GM18868 (cell line): Measurements from ENCODE around the gene TMPRSS15.
"Not testable (repeated sequence)": the region's sequence is repeated elsewhere in the genome, so short reads cannot be mapped to it uniquely, and the experiment has no call there.

Source experiments
- ATAC-seq: cut with Tn5 transposase; IDR thresholded peaks from one replicate; pipeline ENCODE4 v1.9.1; 2021; ENCODE audit warnings: mild to moderate bottlenecking, moderate library complexity; ENCODE audit not compliant: unreplicated experiment

TMPRSS15 gene

DNA sequence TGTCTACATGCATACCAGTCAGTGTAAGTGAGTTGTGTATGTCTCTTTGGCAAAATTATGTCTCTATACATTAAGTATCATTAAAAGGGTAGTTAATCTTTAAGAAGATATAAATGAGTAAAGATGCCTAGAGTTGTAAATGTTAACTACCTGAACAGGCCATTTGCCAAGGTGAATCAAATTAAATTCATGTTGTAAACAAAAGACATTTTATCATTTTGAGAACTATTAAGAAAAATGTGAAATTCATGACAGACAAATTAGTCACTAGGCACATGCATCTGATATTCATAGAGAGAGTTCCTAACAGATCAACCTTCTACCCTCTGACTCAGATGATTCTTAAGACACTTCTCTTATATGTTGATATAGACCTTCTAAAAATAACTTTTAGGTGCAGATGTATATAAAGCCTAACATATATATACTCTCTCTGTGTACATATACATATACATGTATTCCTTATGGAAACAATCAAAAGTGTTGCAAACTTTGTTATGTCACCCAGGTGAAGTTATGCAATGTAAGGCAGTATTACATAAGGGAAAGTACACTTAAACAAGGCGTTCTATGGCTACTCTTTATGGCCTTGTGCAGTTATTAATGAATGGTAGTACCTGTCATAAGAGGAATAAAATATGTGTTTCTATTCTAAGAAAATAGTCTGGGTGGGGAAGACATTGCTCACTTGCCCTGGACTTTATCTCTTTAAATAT lies at the start of gene TMPRSS15:
TMPRSS15 (minus strand) TSS at position 51 of the 716 bp plus-strand sequence. CDS start 163 bp downstream, outside the sequence.
- ATAC-seq = no peak

DNA sequence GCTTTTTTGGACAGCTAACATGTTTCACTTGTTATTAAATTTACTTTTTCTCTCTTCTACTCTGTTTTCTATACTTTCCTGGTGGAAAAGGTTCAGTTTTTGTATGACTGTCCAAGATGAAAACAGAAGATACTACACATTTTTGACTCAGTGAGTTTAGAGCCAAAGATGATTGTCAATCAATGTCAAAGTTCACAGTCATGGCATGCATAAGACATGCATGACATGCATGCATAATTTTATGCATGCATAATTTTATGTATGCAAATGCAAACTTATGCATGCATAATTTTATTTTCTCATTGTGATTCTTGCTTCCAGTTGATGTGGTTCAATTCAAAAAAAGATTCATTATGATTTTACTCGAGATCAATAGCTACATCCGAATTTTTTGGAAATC lies 48.1 kb upstream of the TMPRSS15 start:
- ATAC-seq = no peak

DNA sequence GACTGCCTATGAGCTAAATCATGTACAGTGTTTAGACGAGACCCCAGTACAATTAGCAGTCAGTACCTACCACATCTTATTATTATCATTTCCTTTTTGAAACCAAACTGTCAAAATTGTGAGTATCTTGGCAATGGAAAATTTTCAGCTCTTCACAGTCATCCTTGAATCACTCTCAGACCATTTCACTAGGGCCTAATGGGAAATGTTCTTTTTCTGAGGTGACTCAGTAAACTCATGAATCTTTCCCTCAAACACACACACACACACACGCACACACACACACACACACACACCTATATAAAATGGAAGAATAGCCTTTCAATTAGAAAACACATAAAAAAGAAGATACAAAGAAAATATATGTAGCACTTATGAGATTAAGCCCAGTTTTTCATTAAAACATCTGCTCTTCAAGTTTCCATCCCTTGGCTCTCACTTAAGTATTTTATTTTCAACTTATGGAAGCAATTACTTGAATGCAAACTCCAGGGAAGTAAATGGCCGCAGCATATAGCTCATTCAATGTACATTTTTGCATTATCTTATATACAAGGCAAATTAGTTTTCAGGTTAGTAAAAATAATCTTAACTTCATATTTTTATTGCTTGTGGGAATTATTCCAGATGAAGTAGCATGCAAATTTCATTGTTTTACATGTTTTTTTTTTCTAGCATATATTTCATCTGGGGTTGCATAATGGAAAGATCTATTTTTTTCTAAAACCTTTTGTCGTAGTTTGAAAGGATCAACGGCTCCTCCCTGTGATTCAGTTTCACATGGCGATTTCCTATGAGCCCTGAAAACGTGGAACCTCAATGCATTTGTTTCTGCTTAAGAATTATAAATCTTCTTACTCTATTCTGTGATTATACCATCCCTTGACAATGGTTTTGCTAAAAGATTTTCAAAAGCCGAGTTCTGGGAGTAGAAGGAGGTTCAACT lies 46.3 kb upstream of the TMPRSS15 start:
- ATAC-seq = no peak

DNA sequence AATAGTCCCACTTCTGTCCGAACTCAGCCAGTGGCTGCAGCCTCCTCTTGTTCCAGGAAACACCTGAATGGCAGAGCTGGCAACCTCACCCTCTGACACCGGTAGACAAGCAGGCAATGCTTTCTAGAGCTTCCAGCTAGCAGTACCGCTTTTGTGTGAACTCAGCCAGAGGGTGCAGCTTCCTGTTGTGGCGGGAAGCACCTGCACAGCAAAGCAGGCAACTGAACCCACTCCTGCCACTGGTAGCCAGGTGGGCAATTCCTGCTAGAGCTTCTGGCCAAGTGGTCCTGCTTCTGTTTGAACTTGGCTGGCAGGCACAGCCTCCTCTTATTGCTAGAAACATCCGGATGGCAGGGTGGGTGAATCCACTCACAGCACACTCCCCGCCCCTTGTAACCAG lies 40.1 kb upstream of the TMPRSS15 start:
- no peak for ATAC-seq

GRCh38 chr21:18443085-18443484 lies 39.5 kb upstream of the TMPRSS15 start:
- no peak for ATAC-seq

- ATAC-seq = no peak
Observed at GRCh38 chr21:18430341-18430740, 26.8 kb upstream of the TMPRSS15 start.

DNA sequence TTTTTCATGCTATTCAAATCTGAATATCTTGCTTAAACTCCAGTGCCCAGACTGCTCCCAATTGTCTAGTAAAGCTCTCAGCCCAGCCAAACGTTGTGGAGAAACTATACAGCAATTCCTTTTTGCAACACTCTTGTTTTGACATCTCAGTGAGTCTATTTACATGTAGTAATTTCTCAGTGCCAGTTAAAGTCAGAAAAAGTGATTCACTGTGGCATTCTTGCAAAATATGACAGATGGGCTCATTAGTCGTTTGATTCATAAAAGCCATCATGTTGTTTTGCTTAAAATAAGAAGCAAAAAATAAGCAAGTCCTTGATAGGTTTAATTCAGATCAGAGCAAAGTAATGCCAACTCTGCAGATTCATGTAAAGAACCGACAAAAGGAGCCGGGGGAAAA lies 20.7 kb upstream of the TMPRSS15 start:
- ATAC-seq = no peak

DNA sequence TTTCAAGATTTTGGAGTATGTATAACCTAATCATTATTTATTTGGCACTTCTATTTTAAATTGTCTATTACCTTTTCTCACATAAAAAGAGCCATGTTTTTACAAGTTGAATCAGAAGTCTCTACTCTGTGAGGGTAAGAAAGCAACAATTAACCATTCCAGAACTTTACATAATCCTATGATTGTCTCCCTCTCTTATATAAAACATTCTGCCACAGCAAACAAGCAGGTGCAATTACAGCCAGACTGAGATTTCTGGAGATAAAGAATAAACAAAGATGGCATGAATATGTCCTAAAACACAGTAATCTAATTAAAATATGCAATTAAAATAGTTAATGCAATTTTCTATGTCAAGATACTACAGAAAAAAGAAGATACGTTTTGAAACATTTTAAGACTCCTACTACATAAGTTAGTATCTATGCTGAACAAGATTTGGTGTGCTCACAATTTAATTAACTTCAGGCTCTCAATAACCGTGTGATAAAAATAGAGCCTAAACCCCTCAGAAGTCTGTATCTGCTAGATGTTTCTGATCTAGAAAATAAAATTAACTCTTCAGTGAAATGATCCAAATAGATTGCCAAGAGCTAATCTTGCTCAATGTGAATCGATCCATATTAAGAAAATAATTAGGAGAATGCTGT lies 13.7 kb upstream of the TMPRSS15 start:
- no peak for ATAC-seq

DNA sequence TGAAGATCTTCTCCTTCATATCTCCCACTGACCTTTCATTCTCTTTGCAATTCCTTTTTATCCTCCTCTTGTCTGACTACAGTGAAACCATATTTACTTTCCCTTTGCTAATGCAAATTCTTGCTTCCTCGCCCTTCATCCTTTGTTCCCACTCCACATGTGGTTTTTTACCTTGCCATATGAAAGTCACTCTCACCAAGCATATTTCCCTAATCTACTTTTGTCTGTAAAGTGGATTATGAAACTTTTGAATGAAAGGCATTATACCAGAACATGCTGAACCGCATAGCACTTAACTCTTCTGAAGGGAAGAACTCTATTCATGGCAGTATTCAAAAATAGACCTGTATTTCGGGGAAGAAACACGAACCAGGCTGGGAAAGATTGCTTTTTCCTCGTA lies 8.0 kb upstream of the TMPRSS15 start:
- ATAC-seq = no peak

DNA sequence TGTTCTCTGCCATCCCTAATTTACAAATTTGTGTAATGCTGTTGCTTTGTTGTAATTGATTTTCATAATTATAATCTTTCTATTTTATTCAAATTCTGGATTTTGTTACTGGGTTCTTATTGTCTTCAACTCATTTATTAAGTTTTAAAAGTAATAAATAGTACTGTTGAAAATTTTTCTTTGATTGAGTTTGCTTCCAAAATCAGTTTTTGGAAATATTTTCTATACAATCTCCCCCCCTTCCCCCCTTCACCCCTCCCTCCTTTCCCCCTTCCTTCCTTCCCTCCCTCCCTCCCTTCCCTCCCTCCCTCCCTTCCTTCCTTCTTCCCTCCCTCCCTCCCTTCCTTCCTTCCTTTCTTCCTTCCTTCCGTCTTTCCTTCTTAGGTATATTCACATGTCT lies 6.0 kb upstream of the TMPRSS15 start:
- ATAC-seq = no peak

GRCh38 chr21:18398843-18399242 lies 4.7 kb downstream of the TMPRSS15 start:
- ATAC-seq = no peak

DNA sequence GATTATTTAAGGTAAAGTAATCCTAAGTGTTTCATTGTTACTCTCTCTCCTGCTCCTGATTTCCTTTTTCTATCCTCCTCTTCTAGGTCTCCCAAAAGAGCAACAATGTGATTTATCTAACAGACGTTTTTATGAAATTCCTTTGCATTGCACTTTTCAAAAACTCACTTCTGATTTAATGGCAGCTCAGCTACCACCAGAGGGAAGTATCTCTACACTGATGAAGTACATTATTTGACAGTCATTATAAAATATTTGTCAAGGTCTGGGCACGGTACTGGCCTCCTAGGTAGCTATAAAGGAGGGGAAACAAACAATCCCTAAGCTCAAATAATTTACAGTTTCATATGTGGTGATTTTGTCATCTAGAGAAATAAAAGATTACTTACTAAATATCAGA lies 15.6 kb downstream of the TMPRSS15 start:
- ATAC-seq = no peak

- ATAC-seq = no peak
Observed at GRCh38 chr21:18384771-18385170, 18.8 kb downstream of the TMPRSS15 start.

- not testable (repeated sequence) for ATAC-seq
Observed at GRCh38 chr21:18382934-18383619, 20.5 kb downstream of the TMPRSS15 start.

GRCh38 chr21:18382141-18382540 lies 21.4 kb downstream of the TMPRSS15 start:
- no peak for ATAC-seq

DNA sequence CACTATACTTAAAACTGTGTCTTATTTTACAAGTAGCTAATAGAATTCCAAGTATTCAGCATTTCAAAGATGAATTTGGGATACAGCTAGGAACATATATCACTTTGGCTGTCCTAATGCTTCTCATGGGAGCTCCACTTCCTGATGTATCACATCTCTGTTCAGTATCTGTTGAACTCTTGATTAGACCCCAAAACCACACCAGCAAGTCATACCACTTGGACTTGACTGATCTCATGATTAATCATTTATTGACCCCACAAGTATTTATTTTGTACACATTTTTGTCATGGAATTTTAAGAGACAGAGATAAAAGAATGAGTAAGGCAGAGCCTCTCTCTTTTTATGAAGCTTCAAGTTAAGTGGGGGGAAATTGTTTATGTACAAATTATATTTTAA lies 30.0 kb downstream of the TMPRSS15 start:
- no peak for ATAC-seq

DNA sequence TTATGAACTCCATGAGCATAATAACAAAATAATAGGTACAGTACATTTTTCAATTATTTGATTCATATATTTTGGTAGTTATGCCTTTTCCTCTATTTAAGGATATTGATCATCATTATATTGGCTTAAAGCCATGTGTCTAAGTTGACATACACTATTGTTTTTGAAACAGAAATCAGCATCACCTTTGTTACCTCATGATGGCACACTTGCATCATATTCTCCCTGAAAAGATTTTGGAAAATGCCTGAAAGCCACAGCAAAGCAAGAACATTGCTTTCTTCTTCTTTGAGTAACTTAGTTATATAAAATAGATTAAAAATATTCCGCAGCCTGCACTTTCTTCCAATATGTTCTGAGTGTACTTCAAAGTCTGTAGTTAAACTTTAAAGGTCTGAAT lies 33.3 kb downstream of the TMPRSS15 start:
- no peak for ATAC-seq

DNA sequence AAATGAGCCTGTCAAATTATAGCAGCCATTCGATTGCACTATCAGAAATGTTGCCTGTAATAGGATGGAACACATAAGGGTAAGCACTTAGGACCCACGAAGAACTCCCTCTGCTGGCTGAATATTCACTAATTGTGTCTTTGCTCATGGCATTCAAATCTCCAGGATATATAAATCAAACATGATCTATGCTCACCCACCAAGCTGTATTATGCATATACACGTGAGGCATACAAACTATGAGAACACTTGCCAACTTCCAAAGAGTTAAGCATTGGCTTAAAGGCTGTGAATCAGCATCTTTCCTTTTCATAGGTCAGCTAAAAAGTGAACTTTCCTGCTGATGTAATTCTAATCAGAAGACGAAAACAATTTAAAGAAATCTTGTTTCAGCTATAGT lies 34.5 kb downstream of the TMPRSS15 start:
- no peak for ATAC-seq

DNA sequence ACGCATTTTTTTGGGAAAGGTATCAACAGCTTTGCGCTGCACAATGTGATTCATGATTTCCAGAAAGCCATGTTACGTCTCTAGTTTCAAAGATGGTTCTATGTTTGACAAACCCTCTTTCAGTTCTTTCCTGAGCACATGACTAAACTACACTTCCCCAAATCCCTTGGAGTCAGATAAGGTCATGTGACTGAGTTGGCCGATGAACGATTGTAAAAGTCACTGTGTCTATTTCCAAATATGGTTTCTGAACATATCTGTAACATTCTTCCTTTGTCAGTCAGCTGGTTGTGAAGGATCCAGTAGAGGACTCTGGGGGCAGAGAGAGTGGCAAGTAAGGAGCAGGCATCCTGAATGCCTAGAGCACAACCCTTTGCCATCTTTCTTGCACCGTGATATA lies 35.4 kb downstream of the TMPRSS15 start:
- ATAC-seq = no peak

DNA sequence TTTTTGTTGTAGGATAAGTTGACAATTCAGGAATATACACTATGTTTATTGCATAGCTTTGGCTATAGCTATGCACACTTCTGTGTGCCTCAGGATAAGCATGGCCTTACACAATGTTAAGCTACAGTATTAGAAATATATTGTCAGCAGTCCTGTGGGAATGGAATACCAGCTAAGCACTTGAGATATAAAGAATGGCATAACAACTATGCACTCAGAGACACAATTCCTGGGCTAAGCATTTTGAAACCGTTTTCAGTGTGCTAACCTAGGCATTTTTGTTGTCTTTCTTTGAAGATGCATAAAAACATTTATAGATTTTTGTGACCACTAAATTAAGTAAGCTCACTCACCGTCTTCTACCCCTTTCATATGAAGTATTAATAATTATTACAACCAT lies 46.8 kb downstream of the TMPRSS15 start:
- no peak for ATAC-seq

DNA sequence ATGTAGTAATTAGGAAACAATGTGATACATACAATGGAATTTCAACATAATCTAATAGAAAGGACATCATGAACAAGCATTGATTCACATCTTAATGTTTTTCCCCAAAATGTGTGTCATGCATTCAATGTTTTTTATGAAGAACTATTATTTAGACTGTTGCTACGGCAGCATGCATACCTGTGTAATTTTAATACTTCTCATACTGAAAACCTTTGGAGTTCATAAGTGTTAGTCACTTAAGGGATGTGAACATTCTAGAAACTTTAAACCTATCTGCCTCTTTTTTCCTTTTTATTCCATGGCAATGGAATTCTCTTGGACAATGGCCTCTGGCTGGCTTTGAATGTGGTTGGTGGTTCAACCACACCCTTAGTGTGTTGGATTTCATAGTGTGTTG lies 48.6 kb downstream of the TMPRSS15 start:
- no peak for ATAC-seq
